ENCODE results near the gene ENOX2.

The ENOX2 gene

DNA sequence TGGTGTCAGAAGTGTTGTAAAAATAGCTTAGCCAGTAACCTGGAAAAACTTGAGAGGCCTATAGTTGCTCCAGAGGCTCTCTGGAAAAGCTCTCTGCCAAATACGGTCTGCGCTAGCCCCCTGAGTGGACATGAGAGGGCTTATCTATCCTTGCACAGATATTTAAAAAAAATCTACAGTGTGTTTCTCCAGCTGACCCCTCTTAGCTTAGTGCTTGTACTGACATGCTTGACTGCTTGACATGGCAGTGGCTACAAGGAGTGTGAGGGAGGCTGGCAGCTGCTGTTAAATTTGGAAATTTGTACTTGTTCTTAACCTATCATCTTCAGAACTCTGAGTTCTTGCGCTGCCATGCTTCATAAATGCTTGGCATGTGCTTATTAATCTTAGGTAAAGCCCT lies 272.0 kb downstream of the ENOX2 start:
- no peak overlapping the region for H2BK120ac ChIP-seq (ENCODE audit: low read depth, low read length)
- H3K4me2 ChIP-seq (ENCODE audit: low read length, poor library complexity, severe bottlenecking) = no peak overlapping the region
- H3K23ac ChIP-seq (ENCODE audit: low read length in 2 of 2) = no peak overlapping the region
- no peak for DNase-seq
- H4K91ac ChIP-seq (ENCODE audit: low read length) = no peak overlapping the region
- H3K27ac ChIP-seq (ENCODE audit: low read length, poor library complexity, severe bottlenecking) = no peak overlapping the region
- H2BK12ac ChIP-seq (ENCODE audit: low read length in 2 of 2) = no peak overlapping the region
- no peak overlapping the region for H3K9ac ChIP-seq (ENCODE audit: low read length)
- H2BK5ac ChIP-seq (ENCODE audit: low read depth, low read length, poor library complexity, severe bottlenecking) = no peak overlapping the region
- no peak overlapping the region for H3K4me3 ChIP-seq (ENCODE audit: insufficient read depth in 1 of 2, low read depth in 1 of 2, low read length in 2 of 2)
- H4K8ac ChIP-seq (ENCODE audit: low read length) = no peak overlapping the region
- H3K27me3 ChIP-seq (ENCODE audit: control insufficient read depth in 1 of 2, insufficient read depth in 1 of 2, low read length in 2 of 2) = peaks cover 0 to 11% of the 10 kb centered on the region in 2 experiments
- no peaks in the 10 kb centered on the region for H3K9me3 ChIP-seq (ENCODE audit: control insufficient read depth, low read length)
- H2BK15ac ChIP-seq (ENCODE audit: low read depth, poor library complexity, severe bottlenecking) = no peak overlapping the region
- no peaks in the 10 kb centered on the region for H3K79me1 ChIP-seq (replicated peaks; ENCODE audit: low read length, poor library complexity, severe bottlenecking)
- no peak overlapping the region for H3K14ac ChIP-seq (ENCODE audit: low read length in 2 of 2)
- H2AFZ ChIP-seq (ENCODE audit: low read depth, low read length) = no peak overlapping the region
- WGBS = 100% methylated on average over 1 of the region's 3 CpGs
- no peak overlapping the region for H2AK5ac ChIP-seq (ENCODE audit: low read length, severe bottlenecking)
- H3K4ac ChIP-seq (ENCODE audit: low read depth in 1 of 2, low read length in 2 of 2) = no peak overlapping the region
- no peaks in the 10 kb centered on the region for H3K4me1 ChIP-seq (ENCODE audit: control insufficient read depth, insufficient read depth, low read depth, low read length)
- H3K18ac ChIP-seq (ENCODE audit: low read depth in 1 of 2, low read length in 2 of 2) = no peak overlapping the region
- peaks cover 0 to 20% of the 10 kb centered on the region in 2 experiments for H3K36me3 ChIP-seq (ENCODE audit: control insufficient read depth in 1 of 2, insufficient read depth in 2 of 2, low read depth in 1 of 2, low read length in 2 of 2)

DNA sequence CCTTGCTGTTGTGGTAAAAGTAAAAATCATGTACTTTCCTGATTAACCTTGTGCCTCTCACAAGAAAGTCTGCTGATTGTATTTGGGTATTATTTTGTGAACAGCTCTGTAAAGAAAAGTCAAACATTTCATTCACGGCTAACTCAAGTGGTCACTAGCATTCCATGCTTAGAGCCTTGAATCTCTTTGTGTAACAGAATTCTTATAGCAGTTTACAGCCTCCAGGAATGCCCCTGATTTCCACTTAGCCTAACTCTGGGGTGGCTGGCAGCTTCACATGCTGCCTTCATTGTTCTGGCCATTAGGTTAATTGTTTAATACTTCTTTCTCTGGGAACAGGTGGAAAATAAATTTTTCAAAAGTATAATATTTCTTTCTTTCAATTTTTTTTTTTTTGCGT lies 274.5 kb downstream of the ENOX2 start:
- no peak overlapping the region for H4K91ac ChIP-seq (ENCODE audit: low read length)
- no peak overlapping the region for H3K23ac ChIP-seq (ENCODE audit: low read length in 2 of 2)
- H2AK5ac ChIP-seq (ENCODE audit: low read length, severe bottlenecking) = no peak overlapping the region
- no peak overlapping the region for H3K27ac ChIP-seq (ENCODE audit: low read length, poor library complexity, severe bottlenecking)
- H3K4me3 ChIP-seq (ENCODE audit: insufficient read depth in 1 of 2, low read depth in 1 of 2, low read length in 2 of 2) = no peak overlapping the region
- no peak overlapping the region for H3K9ac ChIP-seq (ENCODE audit: low read length)
- DNase-seq = no peak
- no peak overlapping the region for H2BK120ac ChIP-seq (ENCODE audit: low read depth, low read length)
- H2AFZ ChIP-seq (ENCODE audit: low read depth, low read length) = no peak overlapping the region
- no peak overlapping the region for H3K4ac ChIP-seq (ENCODE audit: low read depth in 1 of 2, low read length in 2 of 2)
- H3K4me2 ChIP-seq (ENCODE audit: low read length, poor library complexity, severe bottlenecking) = no peak overlapping the region
- H3K4me1 ChIP-seq (ENCODE audit: control insufficient read depth, insufficient read depth, low read depth, low read length) = peaks cover 6% of the 10 kb centered on the region
- no peaks in the 10 kb centered on the region for H3K79me1 ChIP-seq (replicated peaks; ENCODE audit: low read length, poor library complexity, severe bottlenecking)
- no peaks in the 10 kb centered on the region for H3K9me3 ChIP-seq (ENCODE audit: control insufficient read depth, low read length)
- peaks cover 0 to 11% of the 10 kb centered on the region in 2 experiments for H3K27me3 ChIP-seq (ENCODE audit: control insufficient read depth in 1 of 2, insufficient read depth in 1 of 2, low read length in 2 of 2)
- no peak overlapping the region for H2BK5ac ChIP-seq (ENCODE audit: low read depth, low read length, poor library complexity, severe bottlenecking)
- H2BK12ac ChIP-seq (ENCODE audit: low read length in 2 of 2) = no peak overlapping the region
- 50% methylated on average over 1 of the region's 2 CpGs for WGBS
- no peak overlapping the region for H3K14ac ChIP-seq (ENCODE audit: low read length in 2 of 2)
- H3K18ac ChIP-seq (ENCODE audit: low read depth in 1 of 2, low read length in 2 of 2) = no peak overlapping the region
- H4K8ac ChIP-seq (ENCODE audit: low read length) = no peak overlapping the region
- H3K36me3 ChIP-seq (ENCODE audit: control insufficient read depth in 1 of 2, insufficient read depth in 2 of 2, low read depth in 1 of 2, low read length in 2 of 2) = peaks cover 0 to 17% of the 10 kb centered on the region in 2 experiments
- H2BK15ac ChIP-seq (ENCODE audit: low read depth, poor library complexity, severe bottlenecking) = no peak overlapping the region

DNA sequence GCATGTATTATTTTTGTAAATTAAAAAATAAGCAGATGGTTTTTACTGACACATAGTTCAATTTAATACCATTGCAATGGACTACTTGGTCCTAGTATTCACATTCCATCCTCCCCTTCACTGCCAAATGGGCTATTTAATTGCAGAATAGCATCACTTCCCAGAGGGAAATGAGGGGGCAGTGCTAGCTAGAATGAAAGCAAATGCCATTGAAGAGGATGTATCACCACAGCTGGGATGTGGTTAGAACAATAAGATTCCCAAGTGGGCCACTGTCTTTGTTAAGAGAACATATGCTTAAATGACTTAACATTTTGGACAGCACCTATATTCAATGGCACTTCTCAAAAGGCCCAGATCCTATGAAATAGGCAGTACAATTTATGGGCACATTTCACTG lies 276.5 kb downstream of the ENOX2 start:
- Histone ChIP-seq H3K4me1 (ENCODE audit: control insufficient read depth, insufficient read depth, low read depth, low read length) (peaks cover 6% of the 10 kb centered on the region), H4K8ac (ENCODE audit: low read length) (no peak overlapping the region), H3K27me3 (ENCODE audit: control insufficient read depth in 1 of 2, insufficient read depth in 1 of 2, low read length in 2 of 2) (peaks cover 0 to 7% of the 10 kb centered on the region in 2 experiments), H3K14ac (ENCODE audit: low read length in 2 of 2) (no peak overlapping the region), H3K4me2 (ENCODE audit: low read length, poor library complexity, severe bottlenecking) (no peak overlapping the region), H3K18ac (ENCODE audit: low read depth in 1 of 2, low read length in 2 of 2) (no peak overlapping the region), H3K36me3 (ENCODE audit: control insufficient read depth in 1 of 2, insufficient read depth in 2 of 2, low read depth in 1 of 2, low read length in 2 of 2) (peaks cover 0 to 17% of the 10 kb centered on the region in 2 experiments), H3K27ac (ENCODE audit: low read length, poor library complexity, severe bottlenecking) (no peak overlapping the region), H2AFZ (ENCODE audit: low read depth, low read length) (no peak overlapping the region), H3K4me3 (ENCODE audit: insufficient read depth in 1 of 2, low read depth in 1 of 2, low read length in 2 of 2) (no peak overlapping the region), H2BK12ac (ENCODE audit: low read length in 2 of 2) (no peak overlapping the region), H3K9ac (ENCODE audit: low read length) (no peak overlapping the region), H2BK120ac (ENCODE audit: low read depth, low read length) (no peak overlapping the region), H2BK5ac (ENCODE audit: low read depth, low read length, poor library complexity, severe bottlenecking) (no peak overlapping the region), H3K9me3 (ENCODE audit: control insufficient read depth, low read length) (no peaks in the 10 kb centered on the region), H4K91ac (ENCODE audit: low read length) (no peak overlapping the region), H3K4ac (ENCODE audit: low read depth in 1 of 2, low read length in 2 of 2) (no peak overlapping the region), H3K79me1 (replicated peaks; ENCODE audit: low read length, poor library complexity, severe bottlenecking) (no peaks in the 10 kb centered on the region), H2AK5ac (ENCODE audit: low read length, severe bottlenecking) (no peak overlapping the region), H3K23ac (ENCODE audit: low read length in 2 of 2) (no peak overlapping the region), H2BK15ac (ENCODE audit: low read depth, poor library complexity, severe bottlenecking) (no peak overlapping the region)
- DNase-seq = no peak

DNA sequence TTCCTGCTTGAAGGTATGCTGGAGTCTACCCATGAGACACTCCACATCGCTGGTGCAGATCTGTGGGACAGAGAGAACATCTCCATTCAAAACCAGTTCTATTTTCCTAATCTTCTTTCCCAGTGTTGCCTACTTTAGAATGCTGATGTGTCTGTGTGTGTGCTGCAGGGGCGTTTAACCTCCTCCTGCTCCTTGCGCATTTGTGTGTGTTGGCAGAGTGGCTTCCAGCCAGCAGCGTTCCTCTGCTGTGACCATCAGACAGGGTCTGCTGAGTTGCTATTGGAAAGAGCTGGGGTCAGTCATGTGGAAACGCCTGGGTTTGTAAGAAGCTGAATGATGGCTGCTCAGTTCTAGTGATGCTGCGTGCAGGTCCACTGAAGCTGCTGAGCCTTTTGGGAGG lies 277.6 kb downstream of the ENOX2 start:
- H3K23ac ChIP-seq (ENCODE audit: low read length in 2 of 2) = no peak overlapping the region
- no peak overlapping the region for H4K91ac ChIP-seq (ENCODE audit: low read length)
- H2BK15ac ChIP-seq (ENCODE audit: low read depth, poor library complexity, severe bottlenecking) = no peak overlapping the region
- no peak overlapping the region for H3K4ac ChIP-seq (ENCODE audit: low read depth in 1 of 2, low read length in 2 of 2)
- no peak overlapping the region for H4K8ac ChIP-seq (ENCODE audit: low read length)
- H2BK120ac ChIP-seq (ENCODE audit: low read depth, low read length) = no peak overlapping the region
- no peak overlapping the region for H3K18ac ChIP-seq (ENCODE audit: low read depth in 1 of 2, low read length in 2 of 2)
- WGBS = 94% methylated on average over 5 of the region's 6 CpGs
- no peak overlapping the region for H3K4me2 ChIP-seq (ENCODE audit: low read length, poor library complexity, severe bottlenecking)
- H2BK5ac ChIP-seq (ENCODE audit: low read depth, low read length, poor library complexity, severe bottlenecking) = no peak overlapping the region
- peaks cover 0 to 7% of the 10 kb centered on the region in 2 experiments for H3K27me3 ChIP-seq (ENCODE audit: control insufficient read depth in 1 of 2, insufficient read depth in 1 of 2, low read length in 2 of 2)
- DNase-seq = no peak
- H3K9ac ChIP-seq (ENCODE audit: low read length) = no peak overlapping the region
- no peak overlapping the region for H2BK12ac ChIP-seq (ENCODE audit: low read length in 2 of 2)
- no peak overlapping the region for H2AFZ ChIP-seq (ENCODE audit: low read depth, low read length)
- peaks cover 6% of the 10 kb centered on the region for H3K4me1 ChIP-seq (ENCODE audit: control insufficient read depth, insufficient read depth, low read depth, low read length)
- H3K9me3 ChIP-seq (ENCODE audit: control insufficient read depth, low read length) = no peaks in the 10 kb centered on the region
- H2AK5ac ChIP-seq (ENCODE audit: low read length, severe bottlenecking) = no peak overlapping the region
- H3K79me1 ChIP-seq (replicated peaks; ENCODE audit: low read length, poor library complexity, severe bottlenecking) = no peaks in the 10 kb centered on the region
- peaks cover 0 to 7% of the 10 kb centered on the region in 2 experiments for H3K36me3 ChIP-seq (ENCODE audit: control insufficient read depth in 1 of 2, insufficient read depth in 2 of 2, low read depth in 1 of 2, low read length in 2 of 2)
- H3K14ac ChIP-seq (ENCODE audit: low read length in 2 of 2) = no peak overlapping the region
- H3K27ac ChIP-seq (ENCODE audit: low read length, poor library complexity, severe bottlenecking) = peak overlapping the region; percentile 81
- H3K4me3 ChIP-seq (ENCODE audit: insufficient read depth in 1 of 2, low read depth in 1 of 2, low read length in 2 of 2) = no peak overlapping the region

Data from mesenchymal stem cell (in vitro differentiated cells and primary cell).